ENCODE data around the gene PJA1. TPM values are rescaled to one million over a fixed set of nuclear protein-coding genes. Genes with fewer than 3 reads are reported as not detected.

PJA1 gene
- total RNA-seq, 1 donor from 2014 or later, result 11.7 TPM

- DNase-seq, result no peak
These were observed 8.7 kb upstream of the PJA1 start for GRCh38 chrX:69173906-69174305.

GRCh38 chrX:69172937-69173336 lies 7.7 kb upstream of the PJA1 start:
- intact Hi-C loops (cut with micrococcal nuclease), result no loop called here
- no peak for DNase-seq
- no peak for ATAC-seq

More at GRCh38 chrX:69173906-69174305, 8.7 kb upstream of the PJA1 start:
- intact Hi-C loops (cut with micrococcal nuclease), result no loop called here
- no peak for ATAC-seq

DNA sequence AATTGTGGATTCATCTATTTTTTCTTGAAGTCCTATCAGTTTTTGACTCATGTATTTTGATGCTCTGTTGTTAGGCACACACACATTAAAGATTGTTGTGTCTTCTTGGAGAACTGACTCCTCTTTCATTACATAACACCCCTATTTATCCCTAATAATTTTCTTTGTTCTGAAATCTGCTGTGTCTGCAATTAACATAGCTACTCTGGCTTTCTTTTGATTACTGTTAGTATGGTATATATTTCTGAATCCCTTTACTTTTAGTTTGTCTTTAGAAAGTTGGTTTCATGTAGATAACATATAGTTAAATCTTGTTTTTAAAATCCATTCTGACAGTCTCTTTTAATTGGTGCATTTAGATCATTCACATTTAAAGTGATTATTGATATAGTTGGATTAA lies 5.1 kb upstream of the PJA1 start:
- ATAC-seq (no peak), DNase-seq (no peak)
- intact Hi-C loops (cut with micrococcal nuclease), result no loop called here

DNA sequence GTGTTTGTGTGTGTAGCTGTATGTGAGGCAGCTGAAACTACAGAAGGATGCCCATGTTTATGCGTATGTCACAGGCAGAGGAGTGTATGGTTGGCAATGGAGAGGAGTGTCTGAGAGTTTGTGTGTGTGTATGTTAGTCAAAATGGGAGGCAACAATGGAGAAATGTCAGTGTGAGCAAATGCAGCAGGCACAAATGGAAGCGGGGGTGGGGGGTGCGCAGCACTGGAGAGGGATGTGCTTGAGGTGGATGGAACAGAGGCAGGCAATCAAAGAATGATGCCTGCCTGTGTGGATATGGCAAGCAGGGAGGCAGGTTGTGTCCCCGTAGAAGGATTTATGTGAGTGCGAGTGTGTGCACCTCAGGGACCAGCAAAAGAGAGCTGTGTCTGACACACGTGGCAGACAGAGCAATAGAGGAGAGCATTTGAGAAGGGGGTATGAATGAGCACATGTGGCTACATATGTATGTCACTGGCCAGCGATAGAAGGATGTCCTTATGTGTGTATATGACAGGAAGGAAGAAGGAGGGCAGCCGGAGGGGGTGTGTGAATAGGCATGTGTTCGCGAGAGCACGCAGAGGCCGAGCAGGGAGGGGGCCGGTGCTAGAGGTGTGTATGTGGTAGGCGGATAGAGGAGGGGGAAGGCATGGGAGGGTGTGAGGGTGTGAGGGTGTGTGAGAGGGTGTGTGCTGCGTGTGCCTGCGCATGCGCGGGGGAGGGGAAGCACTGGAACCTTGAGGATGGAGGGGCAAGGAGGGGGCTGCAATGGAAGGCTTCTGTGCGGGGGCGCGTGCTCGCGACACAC lies 1.1 kb downstream of the PJA1 start:
- peak; percentile 47 for DNase-seq
- peak; percentile 73 for ATAC-seq
- intact Hi-C loops (cut with micrococcal nuclease), result no loop called here

DNA sequence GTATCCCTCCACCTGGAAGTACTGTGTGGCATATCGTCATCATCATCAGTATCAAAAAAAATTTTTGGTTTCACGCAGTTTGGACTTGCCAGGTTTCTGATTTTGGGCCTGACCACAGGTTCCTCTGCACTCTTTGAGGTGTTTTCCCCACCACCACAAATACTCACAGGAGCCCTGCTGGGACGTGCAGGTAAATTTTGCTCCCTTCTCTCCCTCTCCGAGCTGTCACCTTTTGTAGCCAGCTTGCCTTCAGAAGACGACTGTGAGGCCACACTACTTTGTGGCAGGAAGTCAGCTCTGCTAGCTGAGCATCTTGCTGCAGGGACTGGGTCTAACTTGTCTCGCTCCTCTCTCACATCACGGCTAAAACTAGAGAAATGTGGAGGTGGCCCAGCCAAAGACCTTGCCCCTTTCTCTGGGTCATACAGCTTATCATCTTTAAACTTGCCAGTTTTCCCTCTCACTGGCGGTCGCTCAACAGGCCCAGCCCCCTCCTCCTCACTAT lies 2.8 kb downstream of the PJA1 start:
- intact Hi-C loops (cut with micrococcal nuclease), result no loop called here
- DNase-seq (no peak), ATAC-seq (no peak)

DNA sequence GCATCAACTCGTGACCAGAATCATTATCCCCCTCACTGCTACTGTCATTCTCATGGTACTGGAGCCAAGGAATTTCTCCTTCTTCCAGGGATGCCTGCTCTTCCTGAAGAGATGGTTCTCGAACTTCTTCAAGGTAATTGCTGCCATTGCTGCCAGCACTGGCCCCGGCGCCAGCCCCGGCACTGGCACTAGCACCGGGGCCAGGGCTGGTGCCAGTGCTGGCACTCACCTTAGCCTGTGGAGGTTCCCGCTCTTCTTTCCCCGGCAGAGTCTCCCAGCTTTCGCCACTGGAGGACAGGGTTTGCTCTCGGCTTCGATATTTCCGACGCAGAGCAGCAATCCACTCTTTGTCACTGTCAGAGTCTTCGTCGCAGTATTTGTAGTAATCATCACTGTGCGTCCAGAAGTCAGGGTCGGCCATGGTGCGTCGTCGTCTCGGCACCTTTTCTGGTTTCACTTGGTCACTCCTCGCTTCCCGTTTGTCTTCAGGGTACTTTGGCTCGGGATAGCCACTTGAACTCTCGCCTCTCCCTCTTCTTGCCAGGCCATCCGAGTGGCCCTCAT lies 3.4 kb downstream of the PJA1 start:
- no peak for ATAC-seq
- intact Hi-C loops (cut with micrococcal nuclease), result no loop called here
- no peak for DNase-seq

DNA sequence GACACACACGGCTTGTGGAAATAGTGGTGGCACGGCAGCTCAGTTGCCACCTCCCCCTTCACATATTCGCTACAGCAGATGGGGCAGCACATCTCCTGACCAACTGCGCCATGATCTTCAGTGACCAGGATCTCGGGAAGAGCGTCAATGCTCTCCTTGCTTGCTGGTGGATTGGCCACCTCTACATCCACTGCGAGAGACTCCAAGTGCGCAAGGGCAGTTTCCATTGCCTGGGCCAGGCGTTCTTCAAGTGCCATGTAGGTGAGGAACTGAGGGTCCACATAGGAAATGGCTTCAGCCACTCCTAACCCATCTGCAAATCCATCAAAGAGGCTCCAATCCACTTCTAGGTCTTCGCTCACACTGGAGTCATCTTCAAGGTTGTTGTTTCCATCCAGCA lies 3.9 kb downstream of the PJA1 start:
- DNase-seq (no peak), ATAC-seq (no peak)
- intact Hi-C loops (cut with micrococcal nuclease), result no loop called here

DNA sequence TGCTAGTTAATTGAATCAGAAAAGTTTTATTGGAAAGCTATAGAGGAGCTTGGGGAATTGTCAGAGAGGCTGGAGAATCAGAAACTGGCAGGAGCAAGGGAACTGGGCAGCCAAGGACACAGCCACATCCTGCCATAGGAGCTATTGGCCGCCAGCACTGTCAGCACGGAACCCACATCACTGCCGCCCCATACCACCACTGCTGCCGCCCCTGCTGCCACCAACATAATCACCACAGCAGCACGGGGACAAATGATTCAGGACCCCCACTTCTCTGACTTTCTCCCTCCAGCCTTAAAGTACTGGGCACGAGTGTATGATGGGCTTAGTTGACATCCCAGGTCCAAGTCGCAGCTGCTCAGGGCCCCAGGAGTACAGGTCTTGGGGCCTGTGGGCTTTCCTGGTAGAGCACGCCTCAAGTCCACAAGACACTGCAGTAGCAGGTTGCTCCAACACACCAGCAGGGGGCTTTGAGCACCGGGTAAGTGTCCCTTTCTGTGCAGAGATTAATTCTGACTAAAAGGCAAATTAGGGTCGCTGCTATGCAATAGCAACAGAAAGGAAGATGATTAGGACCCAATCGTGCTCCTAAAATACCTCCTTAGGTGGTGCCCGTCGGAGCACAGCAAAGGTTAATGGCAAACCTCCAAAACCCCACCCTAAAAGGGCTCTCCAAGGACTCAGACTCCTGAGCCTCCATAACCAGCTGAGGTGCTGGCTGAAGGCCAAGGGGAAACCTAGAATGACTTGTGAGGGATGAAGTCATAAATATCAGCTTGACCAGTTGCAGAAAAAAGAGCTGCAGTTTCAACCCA lies 6.9 kb downstream of the PJA1 start:
- intact Hi-C loops (cut with micrococcal nuclease), result no loop called here
- ATAC-seq (peak; percentile 87), DNase-seq (peak; percentile 68)

DNA sequence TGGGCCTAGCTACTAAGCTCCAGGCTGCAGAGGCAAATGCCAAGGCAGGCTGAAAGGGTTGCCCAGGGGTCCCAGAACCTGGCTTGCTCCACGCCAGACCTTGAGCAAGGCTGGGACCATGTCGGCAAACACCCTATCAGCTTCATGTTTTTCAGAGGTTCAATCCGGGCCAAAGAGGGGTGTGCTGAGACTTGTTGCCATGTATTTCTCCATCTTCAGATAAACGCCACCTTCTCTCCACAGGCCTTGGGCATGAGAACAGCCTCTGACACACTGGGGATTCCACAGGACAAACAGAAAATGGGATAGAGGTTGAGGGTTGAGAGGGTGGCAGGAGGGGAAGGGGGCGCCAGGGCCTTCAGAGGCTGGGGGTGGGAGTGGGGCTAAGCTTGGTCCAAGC lies 8.6 kb downstream of the PJA1 start:
- ATAC-seq, result no peak
- intact Hi-C loops (cut with micrococcal nuclease), result no loop called here
- DNase-seq, result no peak

DNA sequence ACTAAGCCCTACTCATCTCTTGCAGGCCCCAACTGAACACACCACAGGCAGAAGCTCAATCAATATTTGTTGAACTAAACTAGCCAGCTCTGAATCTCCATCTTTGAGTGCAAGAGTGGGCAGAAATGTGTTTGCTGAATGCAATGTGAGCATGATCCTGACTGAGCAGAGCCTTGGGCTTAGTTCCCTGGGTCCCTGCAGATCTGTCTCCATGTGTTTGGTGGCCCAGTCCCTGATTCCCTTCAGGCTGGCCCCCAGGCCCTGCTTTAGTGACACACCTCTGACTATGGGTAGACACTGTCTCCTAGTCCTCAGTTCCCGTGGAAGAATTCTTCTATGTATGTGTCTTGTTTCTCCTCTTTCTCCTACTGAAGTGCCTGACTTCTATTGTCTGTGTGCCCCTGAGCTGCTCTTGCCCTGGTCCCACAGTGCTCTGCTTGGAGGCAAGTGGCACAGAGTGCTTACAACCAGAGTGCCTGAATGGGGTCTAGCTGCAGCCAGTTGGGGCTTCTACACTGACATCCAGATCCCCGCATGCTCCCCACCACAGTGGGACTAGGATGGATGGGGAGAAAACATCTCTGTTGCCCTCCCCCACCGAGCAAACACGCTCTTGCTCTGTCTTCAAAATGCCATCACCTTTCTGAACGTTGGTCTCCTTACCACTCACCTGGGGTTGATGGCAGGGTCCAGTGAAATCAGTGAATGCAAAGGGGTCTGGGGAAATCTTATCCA lies 9.3 kb downstream of the PJA1 start:
- DNase-seq, result no peak
- no peak for ATAC-seq
- intact Hi-C loops (cut with micrococcal nuclease), result no loop called here

DNA sequence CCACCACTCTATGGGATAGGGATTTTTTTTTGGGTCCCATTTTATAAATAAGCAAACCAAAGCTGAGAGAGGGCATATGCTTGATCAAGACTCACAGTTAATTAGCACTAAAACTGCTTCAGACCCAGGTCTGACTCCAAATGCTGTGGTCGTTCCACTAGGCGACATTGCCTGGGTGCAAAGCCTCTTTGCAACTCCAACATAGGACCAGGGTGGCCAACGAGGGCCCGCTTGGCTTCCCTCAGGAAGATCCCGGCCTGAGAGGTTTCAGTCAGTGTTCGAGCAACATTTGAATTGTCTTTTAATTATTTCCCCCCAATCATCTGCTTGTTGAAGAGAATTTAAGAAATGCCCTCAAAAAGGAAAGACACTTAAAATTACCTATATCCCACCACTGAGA lies 11.2 kb downstream of the PJA1 start:
- DNase-seq, result no peak
- no peak for ATAC-seq
- intact Hi-C loops (cut with micrococcal nuclease), result no loop called here

DNA sequence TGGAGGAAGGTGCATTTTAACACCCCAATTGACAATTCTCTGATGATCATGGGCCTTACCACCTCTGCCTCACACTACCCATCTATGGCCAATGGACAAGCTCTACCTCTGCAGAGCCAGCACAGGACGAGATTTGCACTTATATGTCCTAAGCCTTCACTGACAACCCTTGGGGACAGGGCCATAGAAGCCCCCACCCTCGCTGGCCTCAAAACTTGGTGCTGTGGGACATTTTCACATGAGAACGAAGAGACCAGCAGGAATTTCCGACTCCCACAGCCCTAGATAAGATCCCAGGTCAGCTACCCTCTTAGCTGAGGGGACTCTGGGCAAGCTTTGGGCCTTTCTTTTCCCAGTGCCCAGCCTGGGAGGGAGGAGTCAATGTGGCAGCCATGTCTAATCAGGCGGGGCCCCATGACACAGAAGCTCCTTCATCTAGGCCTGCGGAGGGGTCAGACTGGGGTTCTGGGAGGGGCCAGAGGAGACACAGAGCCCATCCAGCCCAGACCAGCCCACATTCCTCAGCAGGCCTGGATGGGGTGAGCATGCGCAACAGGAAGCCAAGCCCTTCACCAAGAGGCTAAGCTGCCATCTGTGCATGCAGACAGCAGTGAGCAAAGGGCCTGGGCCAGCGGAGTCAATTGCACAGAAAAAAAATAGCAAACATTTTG lies 12.1 kb downstream of the PJA1 start:
- ATAC-seq, result peak; percentile 50
- intact Hi-C loops (cut with micrococcal nuclease), result no loop called here
- DNase-seq, result peak; percentile 41

GRCh38 chrX:69152417-69152841 lies 12.8 kb downstream of the PJA1 start:
- intact Hi-C loops (cut with micrococcal nuclease), result no loop called here
- ATAC-seq (peak; percentile 39), DNase-seq (peak; percentile 66)

- DNase-seq (no peak), ATAC-seq (no peak)
- intact Hi-C loops (cut with micrococcal nuclease), result no loop called here
These were observed 13.4 kb downstream of the PJA1 start for GRCh38 chrX:69151866-69152284.

- intact Hi-C loops (cut with micrococcal nuclease), result no loop called here
- peak; percentile 30 for ATAC-seq
These were observed 14.8 kb downstream of the PJA1 start for GRCh38 chrX:69150281-69150960.

DNA sequence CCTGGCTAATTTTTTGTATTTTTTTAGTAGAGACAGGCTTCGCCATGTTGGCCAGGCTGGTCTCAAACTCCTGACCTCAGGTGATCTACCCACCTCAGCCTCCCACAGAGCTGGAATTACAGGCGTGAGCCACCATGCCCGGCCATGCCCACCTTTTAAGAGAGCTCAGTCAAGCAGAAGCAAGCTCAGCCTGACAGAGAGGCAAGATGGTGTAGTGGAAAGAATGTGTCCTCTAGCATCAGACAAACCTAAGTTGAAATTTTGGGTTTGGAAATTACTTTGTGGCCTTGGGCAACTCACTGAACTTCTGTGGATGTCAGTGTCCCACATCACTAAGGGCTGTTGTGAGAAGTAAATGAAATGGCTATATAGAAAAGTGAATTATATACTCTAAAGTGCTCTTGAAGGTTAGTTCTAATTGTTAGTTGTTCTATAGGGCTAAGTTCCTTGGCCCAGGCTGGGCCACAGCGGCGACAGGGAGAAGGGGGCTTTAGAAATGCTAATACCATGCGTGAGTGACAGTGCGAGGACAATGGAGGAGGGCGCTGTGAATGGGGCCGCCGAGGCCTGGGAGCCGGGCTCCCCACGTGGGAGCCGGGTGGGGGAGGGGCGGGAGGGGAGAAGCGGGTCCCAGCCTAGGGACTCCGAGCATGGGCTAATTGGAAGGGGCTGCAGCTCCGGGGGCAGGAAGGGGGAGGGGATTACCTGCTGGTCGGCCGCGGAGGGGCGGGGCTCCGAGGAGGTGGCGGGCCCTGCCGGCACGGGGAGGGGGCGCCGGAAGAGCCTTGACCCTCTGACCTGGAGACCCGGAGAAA lies 15.6 kb downstream of the PJA1 start:
- intact Hi-C loops (cut with micrococcal nuclease), result no loop called here
- ATAC-seq, result no peak
- DNase-seq, result no peak

More at GRCh38 chrX:69150281-69150960, 14.8 kb downstream of the PJA1 start:
- no peak for DNase-seq

- DNase-seq (no peak), ATAC-seq (no peak)
- intact Hi-C loops (cut with micrococcal nuclease), result no loop called here
These were observed 16.3 kb downstream of the PJA1 start for GRCh38 chrX:69148946-69149345.

Measured in left ventricle myocardium superior (tissue), 1 donor.